Body of pancreas (tissue), 4 donors: ENCODE data around the gene DESI1.

Source experiments
- CTCF ChIP-seq, 7 experiments: fragments of 450-650 bp in 4 of 7; fragments of 200-600 bp in 3 of 7; sonication (generic) in 3 of 7; IDR thresholded peaks; one replicate each; pipeline ENCODE4 v1.5.1; 2016 to 2019; ENCODE audit warnings: antibody characterized with exemption in 7 of 7
- POLR2A ChIP-seq, 3 donors: fragments of 450-650 bp; IDR thresholded peaks; one replicate each; pipeline ENCODE4 v1.6.1; 2016; ENCODE audit warnings: antibody characterized with exemption in 3 of 3, mild to moderate bottlenecking in 2 of 3

- TF ChIP-seq POLR2A (IDR thresholded peaks at IDR 0.05) (no peak), CTCF (IDR thresholded peaks at IDR 0.05) (no peak)
Observed at GRCh38 chr22:41668971-41669911, 48.4 kb upstream of the DESI1 start.
